HepG2 (cell line): ENCODE data around the gene GRK6. TPM values are rescaled to one million over a fixed set of nuclear protein-coding genes. Genes with fewer than 3 reads are reported as not detected.

Source experiments
- ATAC-seq: fragments of 200-7000 bp; cut with Tn5 transposase; 3 replicates; pipeline ENCODE4 v1.9.1; 2020; ENCODE audit warnings: mild to moderate bottlenecking, moderate library complexity
- BruUV-seq: library from RNA; stranded (reverse); fragments of 400-500 nt; replicated peaks from 2 replicates; lab custom pipeline; 2021; lab: Mats Ljungman, UMichigan
- CTCF ChIA-PET: fragments of 300-600 bp; formaldehyde crosslinking; extraction: SDS; loops from one replicate; lab custom pipeline; 2021; ENCODE audit warnings: low total read pairs, inconsistent platforms, low intra/inter-chr PET ratio; lab: Yijun Ruan, JAX
- POLR2A ChIA-PET: fragments of 350-600 bp; sonication (Branson Sonifier 250); formaldehyde crosslinking; loops from one replicate; lab custom pipeline; 2020; ENCODE audit warnings: antibody characterized with exemption, inconsistent platforms; lab: Yijun Ruan, JAX
- DNase-seq: peaks from one replicate; pipeline ENCODE4 v3.0.0-alpha.2; 2015; ENCODE audit warnings: low spot score
- FAIRE-seq: peaks from 3 replicates; lab custom pipeline; 2011; peaks lifted over from hg19 to GRCh38; lab: Jason Lieb, UNC
- H2AFZ ChIP-seq: one replicate; pipeline ENCODE4 v1.6.1; 2011; ENCODE audit warnings: low read length, inconsistent platforms
- H3K27ac ChIP-seq: fragments of 300-600 bp; 3 replicates; pipeline ENCODE4 v1.8.0; 2011; ENCODE audit warnings: mixed run types, mild to moderate bottlenecking, mixed read lengths, low read length, inconsistent platforms; ENCODE audit not compliant: insufficient read depth; ENCODE audit errors: extremely low read length
- H3K27me3 ChIP-seq, 2 experiments: fragments of 200-600 bp in 1 of 2; 2 replicates in 1 of 2; 3 replicates in 1 of 2; pipeline versions ENCODE4 v1.6.0 to v1.8.0; 2011; ENCODE audit warnings: low read length in 2 of 2, mild to moderate bottlenecking in 2 of 2, moderate library complexity in 2 of 2, inconsistent platforms in 1 of 2; ENCODE audit not compliant: insufficient read depth in 2 of 2, control insufficient read depth in 1 of 2
- H3K36me3 ChIP-seq, 2 experiments: fragments of 200-600 bp in 1 of 2; replicated peaks in 1 of 2; 2 replicates in 1 of 2; 3 replicates in 1 of 2; pipeline versions ENCODE4 v1.5.1 to v1.8.0; 2011; ENCODE audit warnings: low read length in 2 of 2, inconsistent platforms in 1 of 2; ENCODE audit not compliant: insufficient read depth in 2 of 2, control insufficient read depth in 1 of 2
- H3K4me1 ChIP-seq: 2 replicates; pipeline ENCODE4 v1.5.1; 2012; ENCODE audit warnings: low read length, inconsistent platforms; ENCODE audit not compliant: insufficient read depth
- H3K4me2 ChIP-seq: 2 replicates; pipeline ENCODE4 v1.6.0; 2011; ENCODE audit warnings: low read depth, low read length, inconsistent platforms
- H3K4me3 ChIP-seq, 3 experiments: fragments of 200-600 bp in 1 of 3; sonication (generic), shearing (Covaris generic) in 1 of 3; replicated peaks in 1 of 3; 2 replicates each; pipeline ENCODE4 v1.5.1; 2011 to 2016; ENCODE audit warnings: low read length in 3 of 3, inconsistent platforms in 2 of 3, low read depth in 2 of 3, mild to moderate bottlenecking in 2 of 3, control low read depth in 1 of 3, mixed read lengths in 1 of 3; ENCODE audit not compliant: insufficient read depth in 1 of 3
- H3K79me2 ChIP-seq: one replicate; pipeline ENCODE4 v1.6.1; 2011; ENCODE audit warnings: low read length, inconsistent platforms; ENCODE audit not compliant: insufficient read depth
- H3K9ac ChIP-seq: 2 replicates; pipeline ENCODE4 v1.6.0; 2011; ENCODE audit warnings: mild to moderate bottlenecking, low read depth, low read length, inconsistent platforms; ENCODE audit not compliant: insufficient read depth
- H3K9me3 ChIP-seq: 2 replicates; pipeline ENCODE4 v1.5.1; 2012; ENCODE audit warnings: mild to moderate bottlenecking, low read length
- H4K20me1 ChIP-seq: 2 replicates; pipeline ENCODE4 v1.6.0; 2011; ENCODE audit warnings: inconsistent platforms, mild to moderate bottlenecking, low read length, moderate library complexity; ENCODE audit not compliant: insufficient read depth
- BCLAF1 ChIP-seq: fragments of 450-650 bp; IDR thresholded peaks from 2 replicates; pipeline ENCODE4 v1.6.1; 2017; ENCODE audit warnings: mild to moderate bottlenecking
- ETV5 ChIP-seq: IDR thresholded peaks from 2 replicates; pipeline ENCODE4 v1.6.1; 2018; ENCODE audit warnings: missing biosample characterization, missing genetic modification reagents, inconsistent platforms, borderline replicate concordance
- FOXO1 ChIP-seq: sonication (generic); formaldehyde crosslinking; IDR thresholded peaks from 2 replicates; pipeline ENCODE4 v1.4.0; 2020; ENCODE audit warnings: missing genetic modification reagents
- KDM2A ChIP-seq: sonication (generic); formaldehyde crosslinking; IDR thresholded peaks from 2 replicates; pipeline ENCODE4 v1.4.0; 2020; ENCODE audit warnings: low read depth, missing genetic modification reagents, borderline replicate concordance
- NAIF1 ChIP-seq: sonication (generic); formaldehyde crosslinking; IDR thresholded peaks from 2 replicates; pipeline ENCODE4 v1.5.0; 2020; ENCODE audit warnings: mild to moderate bottlenecking, missing genetic modification reagents, borderline replicate concordance
- RFX1 ChIP-seq: fragments of 450-650 bp; IDR thresholded peaks from 2 replicates; pipeline ENCODE4 v1.6.1; 2017
- RFX5 ChIP-seq: IDR thresholded peaks from 2 replicates; pipeline ENCODE4 v1.6.1; 2011; ENCODE audit warnings: low read depth, low read length, improper control_type of control experiment
- ZBTB10 ChIP-seq: sonication (generic); formaldehyde crosslinking; IDR thresholded peaks from 2 replicates; pipeline ENCODE4 v1.4.0; 2020; ENCODE audit warnings: missing genetic modification reagents, borderline replicate concordance
- ZNF382 ChIP-seq: sonication (generic); formaldehyde crosslinking; IDR thresholded peaks from 2 replicates; pipeline ENCODE4 v1.5.0; 2020; ENCODE audit warnings: missing genetic modification reagents, mild to moderate bottlenecking, borderline replicate concordance
- ZNF563 ChIP-seq: sonication (generic); formaldehyde crosslinking; IDR thresholded peaks from 2 replicates; pipeline ENCODE4 v1.8.0; 2022; ENCODE audit warnings: mild to moderate bottlenecking, moderate library complexity, missing genetic modification reagents
- ZNF619 ChIP-seq: sonication (generic); formaldehyde crosslinking; IDR thresholded peaks from 2 replicates; pipeline ENCODE4 v1.4.0; 2020; ENCODE audit warnings: mild to moderate bottlenecking, missing genetic modification reagents
- ZNF674 ChIP-seq: sonication (generic); formaldehyde crosslinking; IDR thresholded peaks from 2 replicates; pipeline ENCODE4 v1.5.0; 2020; ENCODE audit warnings: low read depth, mild to moderate bottlenecking, missing genetic modification reagents
- ZNF761 ChIP-seq: sonication (generic); formaldehyde crosslinking; conservative IDR thresholded peaks from 2 replicates; pipeline ENCODE4 v1.4.0; 2020; ENCODE audit warnings: mild to moderate bottlenecking, missing genetic modification reagents
- WGBS: methylation state at CpG from one replicate; pipeline ENCODE4 v1.1.6; 2017; ENCODE audit warnings: low lambda C conversion rate; 5-methylcytosine and 5-hydroxymethylcytosine counted together
- in situ Hi-C: cut with HindIII; loops from 2 replicates; pipeline ENCODE4 v1.10.0; 2017; ENCODE audit warnings: low pct_unique_long_range_greater_than_20kb; ENCODE audit not compliant: extremely low pct_ligation_motif_present
- intact Hi-C: fragments of 100-400 bp; cut with micrococcal nuclease; formaldehyde crosslinking; loops from one replicate; pipeline ENCODE4 v1.10.0; 2022; ENCODE audit not compliant: unreplicated experiment
- polyA plus RNA-seq, 8 experiments: library from polyadenylated mRNA; depleted of rRNA in 3 of 8; stranded (reverse) in 7 of 8; unstranded in 1 of 8; fragments of >200 nt; fragmentation: Illumina TruSeq in 4 of 8; extraction: Trizol in 4 of 8; gene quantifications; 2 replicates each; pipeline versions ENCODE4 v1.2.1 to v1.2.3, GENCODE V29; 2011 to 2016; ENCODE audit warnings: low read depth in 4 of 8, missing spikeins in 1 of 8, mixed read lengths in 1 of 8; ENCODE audit not compliant: insufficient read depth in 1 of 8
- total RNA-seq, 5 experiments: library from RNA; depleted of rRNA; stranded (reverse); fragments of >200 nt; fragmentation: Illumina TruSeq; extraction: Trizol; gene quantifications; 2 replicates each; pipeline ENCODE4 v1.2.3, GENCODE V29; 2016; ENCODE audit warnings: low read depth in 1 of 5
- TF ChIP-seq, protein P1 (sequence below): sonication (generic); formaldehyde crosslinking; conservative IDR thresholded peaks from 2 replicates; pipeline ENCODE4 v1.8.0; 2022; ENCODE audit warnings: low read depth, missing genetic modification reagents
- TF ChIP-seq, protein P2 (sequence below): sonication (generic); formaldehyde crosslinking; IDR thresholded peaks from 2 replicates; pipeline ENCODE4 v1.9.0; 2021; ENCODE audit warnings: missing genetic modification reagents, borderline replicate concordance

The GRK6 gene
- total and polyA plus RNA-seq, 2 of the 13 experiments (the other 11 are each of a cell fraction or from before 2014, with no cell fraction given) = 13.2 to 19.9 TPM

DNA sequence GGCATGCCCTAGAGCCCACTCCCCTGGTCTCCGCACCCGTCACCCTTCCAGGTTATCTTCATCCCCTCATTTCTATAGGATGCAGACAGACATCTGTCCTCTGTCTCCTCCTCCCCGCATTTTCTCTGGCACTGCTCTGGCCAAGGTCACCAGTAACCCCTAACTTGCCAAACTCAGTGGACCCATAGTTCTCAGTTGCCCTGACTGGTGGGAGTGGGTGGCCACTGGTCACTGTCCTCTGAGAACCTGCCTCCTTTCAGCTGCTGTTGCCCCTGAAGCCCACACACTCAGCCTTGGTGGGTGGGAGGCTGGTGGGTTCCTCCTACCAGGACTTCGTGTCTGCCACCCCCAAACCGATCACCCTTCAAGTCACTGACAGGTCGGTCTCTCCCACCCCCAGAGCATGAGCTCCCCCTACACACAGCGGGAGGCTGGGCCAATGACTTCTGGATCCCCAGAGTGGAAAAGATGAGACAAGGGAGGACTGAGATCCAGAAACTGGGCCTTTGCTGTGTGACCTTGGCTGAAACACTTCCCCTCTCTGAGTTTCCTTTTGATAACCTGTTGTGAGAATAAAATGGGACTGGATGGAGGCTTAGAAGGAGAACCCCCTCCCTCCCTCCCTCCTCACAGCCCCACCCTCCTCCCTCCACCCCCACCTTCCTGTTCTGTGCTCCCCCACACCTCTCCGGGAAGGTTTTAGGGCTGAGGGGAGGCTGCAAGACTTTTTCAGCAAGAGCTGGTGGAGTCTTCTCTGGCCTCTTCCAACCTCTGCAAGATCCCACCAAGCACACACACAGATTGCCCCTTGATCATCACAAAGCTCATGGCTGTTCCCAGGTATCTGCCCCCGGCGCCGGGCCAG lies 49.3 kb downstream of the GRK6 start:
- Histone ChIP-seq H3K36me3 (no peaks in the 10 kb centered on the region), H3K4me3 (no peak overlapping the region), H4K20me1 (no peaks in the 10 kb centered on the region), H3K27ac (no peak overlapping the region), H3K79me2 (peaks cover 3% of the 10 kb centered on the region), H3K4me1 (peaks cover 73% of the 10 kb centered on the region), H3K4me2 (no peak overlapping the region), H3K9ac (no peak overlapping the region), H3K9me3 (no peaks in the 10 kb centered on the region), H3K27me3 (no peaks in the 10 kb centered on the region), H2AFZ (no peak overlapping the region)
- DNase-seq (no peak), ATAC-seq (no peak), FAIRE-seq (no peak)
- WGBS = 49% methylated on average over 10 of the region's 11 CpGs
- CTCF ChIA-PET = no interaction called here
- no TSS peak for BruUV-seq
- in situ Hi-C loops (no loop called here), intact Hi-C loops (no loop called here)
- POLR2A ChIA-PET = interaction anchor here (0.7 to 4.9 kb wide), 5 partner anchors 21 to 98 kb away, joined by 3 to 42 read pairs (median 3); partner anchors contain the start of gene PDLIM7
- no peak for TF ChIP-seq ZNF674 (CRISPR knock-in tag)
- no peak for TF ChIP-seq ZNF619
- TF ChIP-seq ZBTB10 (CRISPR knock-in tag) = no peak
- TF ChIP-seq RFX5 = no peak
- TF ChIP-seq RFX1 = no peak
- no peak for TF ChIP-seq ZNF382 (CRISPR knock-in tag)
- TF ChIP-seq, protein P1, sequence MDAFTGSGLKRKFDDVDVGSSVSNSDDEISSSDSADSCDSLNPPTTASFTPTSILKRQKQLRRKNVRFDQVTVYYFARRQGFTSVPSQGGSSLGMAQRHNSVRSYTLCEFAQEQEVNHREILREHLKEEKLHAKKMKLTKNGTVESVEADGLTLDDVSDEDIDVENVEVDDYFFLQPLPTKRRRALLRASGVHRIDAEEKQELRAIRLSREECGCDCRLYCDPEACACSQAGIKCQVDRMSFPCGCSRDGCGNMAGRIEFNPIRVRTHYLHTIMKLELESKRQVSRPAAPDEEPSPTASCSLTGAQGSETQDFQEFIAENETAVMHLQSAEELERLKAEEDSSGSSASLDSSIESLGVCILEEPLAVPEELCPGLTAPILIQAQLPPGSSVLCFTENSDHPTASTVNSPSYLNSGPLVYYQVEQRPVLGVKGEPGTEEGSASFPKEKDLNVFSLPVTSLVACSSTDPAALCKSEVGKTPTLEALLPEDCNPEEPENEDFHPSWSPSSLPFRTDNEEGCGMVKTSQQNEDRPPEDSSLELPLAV (CRISPR knock-in tag) = no peak
- TF ChIP-seq ZNF563 (CRISPR knock-in tag) = no peak
- TF ChIP-seq KDM2A (CRISPR knock-in tag) = 0 out of 2 replicates have a peak, but pooled peaks have one; percentile 10
- TF ChIP-seq, protein P2, sequence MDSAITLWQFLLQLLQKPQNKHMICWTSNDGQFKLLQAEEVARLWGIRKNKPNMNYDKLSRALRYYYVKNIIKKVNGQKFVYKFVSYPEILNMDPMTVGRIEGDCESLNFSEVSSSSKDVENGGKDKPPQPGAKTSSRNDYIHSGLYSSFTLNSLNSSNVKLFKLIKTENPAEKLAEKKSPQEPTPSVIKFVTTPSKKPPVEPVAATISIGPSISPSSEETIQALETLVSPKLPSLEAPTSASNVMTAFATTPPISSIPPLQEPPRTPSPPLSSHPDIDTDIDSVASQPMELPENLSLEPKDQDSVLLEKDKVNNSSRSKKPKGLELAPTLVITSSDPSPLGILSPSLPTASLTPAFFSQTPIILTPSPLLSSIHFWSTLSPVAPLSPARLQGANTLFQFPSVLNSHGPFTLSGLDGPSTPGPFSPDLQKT (CRISPR knock-in tag) = no peak
- TF ChIP-seq BCLAF1 = no peak
- no peak for TF ChIP-seq NAIF1 (CRISPR knock-in tag)
- no peak for TF ChIP-seq FOXO1 (CRISPR knock-in tag)
- TF ChIP-seq ZNF761 = no peak
- no peak for TF ChIP-seq ETV5
